Stimulated activated naive CD8-positive, alpha-beta T cell treated with anti-CD3 and anti-CD28 coated beads, Interleukin-15, amount 100 ng/mL, for 72 hours (primary cell): ENCODE results near the gene SPTBN4.
"Not testable (repeated sequence)": the region's sequence is repeated elsewhere in the genome, so short reads cannot be mapped to it uniquely, and the experiment has no call there.

Experiments
- ATAC-seq: fragments of 150-1000 bp; cut with Tn5 transposase; 2 replicates; pipeline ENCODE4 v1.10.0; 2021; ENCODE audit warnings: mild to moderate bottlenecking, moderate library complexity
- DNase-seq, 2 donors: peaks; one replicate each; pipeline ENCODE4 v3.0.0; 2021 to 2022
- H3K27ac Mint-ChIP-seq, 2 donors: one replicate each; pipeline ENCODE4 v1.8.0; 2022; ENCODE audit warnings: mild to moderate bottlenecking in 2 of 2, mixed read lengths in 2 of 2, moderate library complexity in 2 of 2
- H3K27me3 Mint-ChIP-seq: one replicate; pipeline ENCODE4 v1.8.0; 2022; ENCODE audit warnings: mixed read lengths
- H3K4me1 Mint-ChIP-seq: one replicate; pipeline ENCODE4 v1.8.0; 2022; ENCODE audit warnings: mild to moderate bottlenecking, mixed read lengths
- H3K4me3 Mint-ChIP-seq, 2 donors: one replicate each; pipeline ENCODE4 v1.8.0; 2022; ENCODE audit warnings: mild to moderate bottlenecking in 2 of 2, mixed read lengths in 2 of 2, moderate library complexity in 1 of 2
- H3K9me3 Mint-ChIP-seq, 2 donors: one replicate each; pipeline ENCODE4 v1.8.0; 2022; ENCODE audit warnings: mixed read lengths in 2 of 2

The SPTBN4 gene

DNA sequence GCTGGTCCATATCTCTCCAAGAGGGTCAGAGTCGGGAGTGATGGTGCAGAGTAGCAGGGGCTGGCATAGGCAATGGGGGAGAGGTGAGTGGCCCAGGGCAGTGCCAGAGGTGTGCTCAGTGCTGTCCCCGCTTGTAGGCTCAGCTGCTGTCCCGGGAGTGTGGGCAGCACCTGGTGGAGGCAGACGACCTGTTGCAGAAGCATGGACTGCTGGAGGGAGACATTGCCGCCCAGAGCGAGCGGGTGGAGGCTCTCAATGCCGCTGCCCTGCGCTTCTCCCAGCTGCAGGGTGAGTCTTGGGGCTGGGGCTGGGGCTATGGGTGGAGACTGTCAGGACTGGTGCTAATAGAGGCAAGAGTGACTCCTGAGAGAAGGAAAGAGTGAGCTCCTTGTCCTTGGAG is 39.3 kb downstream of the SPTBN4 start:
- H3K9me3 Mint-ChIP-seq = no peaks in the 10 kb centered on the region
- DNase-seq (no peak), ATAC-seq (no peak)
- H3K27ac Mint-ChIP-seq = no peak overlapping the region
- peaks cover 45% of the 10 kb centered on the region for H3K27me3 Mint-ChIP-seq
- H3K4me3 Mint-ChIP-seq = no peak overlapping the region
- H3K4me1 Mint-ChIP-seq = no peaks in the 10 kb centered on the region

GRCh38 chr19:40507892-40508291 is 41.1 kb downstream of the SPTBN4 start:
- Mint-ChIP-seq H3K9me3 (no peaks in the 10 kb centered on the region), H3K4me1 (peaks cover 8% of the 10 kb centered on the region), H3K27me3 (peaks cover 53% of the 10 kb centered on the region), H3K27ac (no peak overlapping the region), H3K4me3 (no peak overlapping the region)
- ATAC-seq (no peak), DNase-seq (no peak)

DNA sequence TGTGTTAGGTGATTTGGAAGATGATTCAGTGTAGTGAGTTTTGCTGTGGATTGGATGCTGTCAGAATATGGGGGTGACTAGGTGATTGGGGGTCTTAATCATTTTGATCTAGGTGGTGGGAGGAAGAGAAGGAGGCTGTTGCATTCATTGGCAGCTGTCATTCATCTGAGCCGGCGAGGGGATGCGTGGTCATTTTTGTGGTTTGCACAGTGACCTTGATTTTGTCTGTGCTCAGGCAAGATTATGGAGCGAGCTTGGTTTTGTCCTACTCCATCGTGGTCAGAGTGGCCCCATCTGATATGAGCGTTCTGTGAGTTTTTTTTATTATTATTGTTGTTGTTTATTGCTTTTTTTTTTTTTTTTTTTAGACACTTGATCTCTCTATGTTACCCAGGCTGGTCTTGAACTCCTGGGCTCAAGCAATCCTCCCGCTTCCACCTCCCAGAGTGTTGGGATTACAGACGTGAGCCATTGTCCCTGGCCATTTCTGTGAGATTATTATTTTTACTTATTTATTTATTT is 42.0 kb downstream of the SPTBN4 start:
- Mint-ChIP-seq H3K27ac (no peak overlapping the region), H3K4me3 (no peak overlapping the region), H3K4me1 (peaks cover 8% of the 10 kb centered on the region), H3K9me3 (no peaks in the 10 kb centered on the region), H3K27me3 (peaks cover 51% of the 10 kb centered on the region)
- no peak for ATAC-seq
- no peak for DNase-seq

DNA sequence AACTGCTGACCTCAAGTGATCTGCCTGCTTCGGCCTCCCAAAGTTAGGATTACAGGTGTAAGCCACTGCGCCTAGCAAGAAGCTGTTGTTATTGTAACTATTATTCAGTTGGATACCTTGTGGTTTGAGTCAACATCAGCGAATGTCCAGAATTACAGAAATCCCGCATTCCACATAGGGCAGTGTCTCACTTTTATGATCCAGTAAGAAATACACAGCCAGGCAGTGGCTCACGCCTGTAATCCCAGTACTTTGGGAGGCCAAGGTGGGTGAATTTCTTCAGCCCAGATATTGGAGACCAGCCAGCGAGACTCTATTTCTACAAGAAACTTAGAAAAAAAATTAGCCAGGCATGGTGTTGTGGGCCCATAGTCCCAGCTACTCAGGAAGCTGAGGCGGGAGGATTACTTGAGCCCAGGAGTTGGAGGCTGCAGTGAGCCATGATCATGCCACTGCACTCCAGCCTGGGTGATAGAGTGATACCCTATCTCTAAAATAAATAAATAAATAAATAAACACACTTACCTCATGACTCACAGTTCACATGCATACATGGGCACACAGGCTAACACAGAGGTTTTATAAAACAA is 43.8 kb downstream of the SPTBN4 start:
- peaks cover 59% of the 10 kb centered on the region for H3K27me3 Mint-ChIP-seq
- DNase-seq (no peak), ATAC-seq (no peak)
- peaks cover 8% of the 10 kb centered on the region for H3K4me1 Mint-ChIP-seq
- H3K4me3 Mint-ChIP-seq = no peak overlapping the region
- no peaks in the 10 kb centered on the region for H3K9me3 Mint-ChIP-seq
- no peak overlapping the region for H3K27ac Mint-ChIP-seq

DNA sequence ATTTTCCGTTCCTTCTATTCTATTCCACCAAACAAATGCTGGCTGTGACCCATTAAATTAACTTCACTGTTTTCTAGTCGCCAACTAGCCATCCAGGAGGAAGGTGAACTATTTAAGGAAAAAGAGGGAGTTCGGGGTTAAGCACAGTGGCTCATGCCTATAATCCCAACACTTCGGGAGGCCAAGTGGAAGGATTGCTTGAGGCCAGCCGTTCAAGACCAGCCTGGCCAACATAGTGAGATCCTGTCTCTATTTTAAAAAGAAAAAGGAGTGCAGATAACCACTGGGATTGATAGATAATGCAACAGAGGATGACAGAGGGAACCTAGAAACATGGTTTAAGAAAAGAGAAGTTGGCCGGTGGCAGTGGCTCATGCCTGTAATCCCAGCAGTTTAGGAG is 44.7 kb downstream of the SPTBN4 start:
- no peak overlapping the region for H3K27ac Mint-ChIP-seq
- no peak overlapping the region for H3K4me3 Mint-ChIP-seq
- DNase-seq = no peak
- no peaks in the 10 kb centered on the region for H3K9me3 Mint-ChIP-seq
- peaks cover 59% of the 10 kb centered on the region for H3K27me3 Mint-ChIP-seq
- no peak for ATAC-seq
- H3K4me1 Mint-ChIP-seq = peaks cover 8% of the 10 kb centered on the region

- DNase-seq = no peak
- H3K27me3 Mint-ChIP-seq = peaks cover 64% of the 10 kb centered on the region
- H3K27ac Mint-ChIP-seq = no peak overlapping the region
- peaks cover 8% of the 10 kb centered on the region for H3K4me1 Mint-ChIP-seq
- no peaks in the 10 kb centered on the region for H3K9me3 Mint-ChIP-seq
- no peak for ATAC-seq
- H3K4me3 Mint-ChIP-seq = peak overlapping the region in 1 of 2 donors; percentile 66
These were observed 45.3 kb downstream of the SPTBN4 start for GRCh38 chr19:40512110-40512472.

- H3K27ac Mint-ChIP-seq = no peak overlapping the region
- peak overlapping the region in 1 of 2 donors; percentile 66 for H3K4me3 Mint-ChIP-seq
- H3K4me1 Mint-ChIP-seq = peaks cover 8% of the 10 kb centered on the region
- ATAC-seq (no peak), DNase-seq (no peak)
- H3K27me3 Mint-ChIP-seq = peaks cover 71% of the 10 kb centered on the region
- H3K9me3 Mint-ChIP-seq = no peaks in the 10 kb centered on the region
These were observed 45.9 kb downstream of the SPTBN4 start for GRCh38 chr19:40512473-40513344.

- Mint-ChIP-seq H3K27ac (no peak overlapping the region), H3K4me1 (peaks cover 8% of the 10 kb centered on the region), H3K27me3 (peaks cover 67% of the 10 kb centered on the region), H3K4me3 (no peak overlapping the region), H3K9me3 (no peaks in the 10 kb centered on the region)
- DNase-seq = no peak
- no peak for ATAC-seq
These were observed 46.5 kb downstream of the SPTBN4 start for GRCh38 chr19:40513345-40513678.

DNA sequence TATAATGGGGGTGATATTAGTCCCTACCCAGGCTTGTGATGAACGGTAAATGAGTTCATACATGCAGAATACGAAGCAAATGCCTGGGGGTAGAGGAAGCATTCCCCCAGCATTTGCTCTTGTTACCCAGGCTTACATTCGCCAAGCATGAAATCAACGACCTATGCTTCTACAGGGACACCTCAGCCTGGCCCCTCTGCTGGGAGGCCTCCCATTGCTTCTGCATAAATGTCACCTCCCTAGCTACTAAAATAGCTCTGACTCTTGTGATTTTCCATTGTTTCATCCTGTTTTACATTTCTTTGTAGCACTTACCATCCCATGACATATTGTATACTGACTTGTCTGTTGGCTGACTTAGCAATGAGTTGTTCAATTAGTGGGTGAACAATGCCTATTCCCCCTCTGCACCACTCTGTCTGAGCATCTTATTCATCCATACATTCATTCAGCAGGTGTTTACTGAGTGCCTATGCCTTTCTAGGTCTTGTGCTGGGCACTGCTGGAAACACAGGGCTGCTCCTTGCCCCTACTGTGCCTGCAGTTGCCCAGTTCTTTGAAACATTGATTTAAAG is 47.0 kb downstream of the SPTBN4 start:
- no peak for DNase-seq
- peaks cover 8% of the 10 kb centered on the region for H3K4me1 Mint-ChIP-seq
- no peak for ATAC-seq
- H3K27ac Mint-ChIP-seq = no peak overlapping the region
- H3K4me3 Mint-ChIP-seq = no peak overlapping the region
- no peaks in the 10 kb centered on the region for H3K9me3 Mint-ChIP-seq
- peaks cover 62% of the 10 kb centered on the region for H3K27me3 Mint-ChIP-seq

- no peak for DNase-seq
- Mint-ChIP-seq H3K27me3 (peaks cover 71% of the 10 kb centered on the region), H3K4me3 (no peak overlapping the region), H3K9me3 (no peaks in the 10 kb centered on the region), H3K4me1 (peaks cover 9% of the 10 kb centered on the region), H3K27ac (no peak overlapping the region)
- ATAC-seq = no peak
These were observed 50.4 kb downstream of the SPTBN4 start for GRCh38 chr19:40517248-40517647.

GRCh38 chr19:40519352-40520322 is 52.8 kb downstream of the SPTBN4 start:
- ATAC-seq = peak; percentile 73

GRCh38 chr19:40521276-40521675 is 54.5 kb downstream of the SPTBN4 start:
- no peak overlapping the region for H3K4me3 Mint-ChIP-seq
- peaks cover 5% of the 10 kb centered on the region for H3K4me1 Mint-ChIP-seq
- ATAC-seq (no peak), DNase-seq (no peak)
- H3K27me3 Mint-ChIP-seq = peaks cover 60% of the 10 kb centered on the region
- no peaks in the 10 kb centered on the region for H3K9me3 Mint-ChIP-seq
- H3K27ac Mint-ChIP-seq = no peak overlapping the region

More at GRCh38 chr19:40519352-40520322, 52.8 kb downstream of the SPTBN4 start:
- Mint-ChIP-seq H3K27ac (no peak overlapping the region), H3K27me3 (peaks cover 53% of the 10 kb centered on the region), H3K9me3 (no peaks in the 10 kb centered on the region), H3K4me3 (peak overlapping the region in 1 of 2 donors; percentile 38), H3K4me1 (peaks cover 5% of the 10 kb centered on the region)
- DNase-seq = peak; percentile 26

- H3K4me1 Mint-ChIP-seq, H3K27ac Mint-ChIP-seq, DNase-seq, H3K9me3 Mint-ChIP-seq, ATAC-seq, H3K4me3 Mint-ChIP-seq: not testable (repeated sequence)
- H3K27me3 Mint-ChIP-seq = peaks cover 57% of the 10 kb centered on the region
These were observed 55.1 kb downstream of the SPTBN4 start for GRCh38 chr19:40521900-40522299.

DNA sequence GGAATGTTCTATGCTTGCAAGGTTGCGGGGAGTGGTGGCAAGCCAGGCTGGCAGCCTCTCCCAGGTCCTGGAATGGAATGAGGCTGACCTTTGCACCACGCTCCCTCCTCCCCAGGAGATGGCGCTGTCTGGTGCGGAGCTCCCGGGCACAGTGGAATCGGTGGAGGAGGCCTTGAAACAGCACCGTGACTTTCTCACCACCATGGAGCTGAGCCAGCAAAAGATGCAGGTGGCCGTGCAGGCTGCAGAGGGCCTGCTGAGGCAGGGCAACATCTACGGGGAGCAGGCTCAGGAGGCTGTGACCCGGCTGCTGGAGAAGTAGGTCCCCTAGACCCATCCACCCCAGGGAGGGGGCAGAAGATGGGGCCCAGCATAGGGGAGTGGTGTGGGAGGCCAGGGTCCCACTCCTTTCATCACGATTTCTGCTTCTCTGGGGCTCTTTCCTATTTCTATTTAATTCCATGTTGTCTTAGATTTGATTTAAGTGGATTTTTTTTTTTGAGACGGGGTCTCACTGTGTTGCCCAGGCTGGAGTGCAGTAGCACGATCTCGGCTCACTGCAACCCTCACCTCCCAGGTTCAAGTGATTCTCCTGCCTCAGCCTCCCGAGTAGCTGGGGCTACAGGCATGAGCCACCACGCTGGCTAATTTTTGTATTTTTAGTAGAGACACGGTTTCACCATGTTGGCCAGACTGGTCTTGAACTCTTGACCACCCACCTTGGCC is 56.7 kb downstream of the SPTBN4 start:
- DNase-seq (peak; percentile 55 to 69), ATAC-seq (peak; percentile 89)
- Mint-ChIP-seq H3K4me1 (peaks cover 5% of the 10 kb centered on the region), H3K9me3 (no peaks in the 10 kb centered on the region), H3K4me3 (no peak overlapping the region), H3K27me3 (peaks cover 48% of the 10 kb centered on the region), H3K27ac (no peak overlapping the region)

GRCh38 chr19:40524133-40524549 is 57.3 kb downstream of the SPTBN4 start:
- Mint-ChIP-seq H3K9me3 (no peaks in the 10 kb centered on the region), H3K27me3 (peaks cover 44% of the 10 kb centered on the region), H3K4me1 (peaks cover 3% of the 10 kb centered on the region), H3K27ac (no peak overlapping the region), H3K4me3 (no peak overlapping the region)
- DNase-seq = no peak
- no peak for ATAC-seq
